Fibroblast of upper back skin (primary cell): ENCODE measurements around the gene TNP2.
A peak's percentile ranks its signal among the peaks of the same experiment; 100 is the strongest.

Experiments
- DNase-seq: peaks from one replicate; pipeline ENCODE4 v3.0.0-alpha.2; 2013

The TNP2 gene

GRCh38 chr16:11254913-11255736 is 14.0 kb downstream of the TNP2 start:
- DNase-seq: peak; percentile 44

- DNase-seq: no peak
Observed at GRCh38 chr16:11253995-11254912, 14.9 kb downstream of the TNP2 start.

GRCh38 chr16:11253009-11253994 is 15.8 kb downstream of the TNP2 start:
- no peak for DNase-seq

GRCh38 chr16:11252482-11252931 is 16.6 kb downstream of the TNP2 start:
- no peak for DNase-seq

- peak; percentile 82 for DNase-seq
Observed at GRCh38 chr16:11251525-11252481, 17.3 kb downstream of the TNP2 start.

GRCh38 chr16:11250786-11251524 is 18.2 kb downstream of the TNP2 start:
- no peak for DNase-seq

GRCh38 chr16:11250091-11250785 is 18.9 kb downstream of the TNP2 start:
- DNase-seq: peak; percentile 46

GRCh38 chr16:11249233-11250061 is 19.7 kb downstream of the TNP2 start:
- DNase-seq: no peak

GRCh38 chr16:11248133-11248532 is 21.0 kb downstream of the TNP2 start:
- DNase-seq: no peak

- no peak for DNase-seq
Observed at GRCh38 chr16:11245988-11246387, 23.1 kb downstream of the TNP2 start.

- DNase-seq: no peak
Observed at GRCh38 chr16:11245222-11245737, 23.8 kb downstream of the TNP2 start.

GRCh38 chr16:11242658-11243057 is 26.5 kb downstream of the TNP2 start:
- DNase-seq: no peak

- no peak for DNase-seq
Observed at GRCh38 chr16:11241480-11242204, 27.5 kb downstream of the TNP2 start.

- DNase-seq: no peak
Observed at GRCh38 chr16:11240636-11241473, 28.3 kb downstream of the TNP2 start.

GRCh38 chr16:11239644-11240632 is 29.2 kb downstream of the TNP2 start:
- no peak for DNase-seq
